Suprapubic skin (tissue), 4 donors: ENCODE data around the gene HELZ2. TPM values are rescaled to one million over a fixed set of nuclear protein-coding genes. Genes with fewer than 3 reads are reported as not detected.

Source experiments
- DNase-seq, 2 donors: peaks; one replicate each; pipeline ENCODE4 v3.0.0-alpha.2; 2019; ENCODE audit warnings: low spot score in 2 of 2
- H3K27ac ChIP-seq: fragments of 200-600 bp; sonication (generic); one replicate; pipeline ENCODE4 v1.5.1; 2019
- H3K27me3 ChIP-seq: fragments of 200-600 bp; sonication (generic); one replicate; pipeline ENCODE4 v1.5.1; 2019
- H3K36me3 ChIP-seq: fragments of 200-600 bp; sonication (generic); one replicate; pipeline ENCODE4 v1.5.1; 2019
- H3K4me1 ChIP-seq: fragments of 200-600 bp; sonication (generic); one replicate; pipeline ENCODE4 v1.5.1; 2019
- H3K4me3 ChIP-seq: fragments of 200-600 bp; sonication (generic); one replicate; pipeline ENCODE4 v1.5.1; 2019; ENCODE audit warnings: mild to moderate bottlenecking
- H3K9me3 ChIP-seq: fragments of 200-600 bp; sonication (generic); one replicate; pipeline ENCODE4 v1.5.1; 2019
- CTCF ChIP-seq, 2 donors: fragments of 200-600 bp in 1 of 2; fragments of 450-650 bp in 1 of 2; sonication (generic) in 1 of 2; IDR thresholded peaks; one replicate each; pipeline ENCODE4 v1.5.1; 2016 to 2019; ENCODE audit warnings: antibody characterized with exemption in 2 of 2, mild to moderate bottlenecking in 1 of 2, moderate library complexity in 1 of 2
- EP300 ChIP-seq: sonication (generic); formaldehyde crosslinking; IDR thresholded peaks from one replicate; pipeline ENCODE4 v1.6.1; 2017; ENCODE audit warnings: antibody characterized with exemption
- POLR2A ChIP-seq, 2 donors: fragments of 450-650 bp; IDR thresholded peaks; one replicate each; pipeline ENCODE4 v1.6.1; 2017; ENCODE audit warnings: antibody characterized with exemption in 2 of 2, mild to moderate bottlenecking in 2 of 2, moderate library complexity in 2 of 2
- POLR2AphosphoS5 ChIP-seq, 3 donors: sonication (generic); formaldehyde crosslinking; IDR thresholded peaks; one replicate each; pipeline ENCODE4 v1.6.1; 2017; ENCODE audit warnings: antibody characterized with exemption in 3 of 3
- WGBS: methylation state at CpG from one replicate; pipeline ENCODE4 v1.1.5; 2018; 5-methylcytosine and 5-hydroxymethylcytosine counted together
- total RNA-seq, 4 donors: library from RNA; depleted of rRNA; stranded (reverse); fragments of >200 nt; gene quantifications; one replicate each; pipeline ENCODE4 v1.1.0, GENCODE V29; 2016

HELZ2 gene
- total RNA-seq, 4 donors from 2014 or later, result 22.8 to 36.6 (median 31.8) TPM

- Histone ChIP-seq H3K4me1 (peaks cover 34% of the 10 kb centered on the region), H3K36me3 (no peaks in the 10 kb centered on the region), H3K9me3 (no peaks in the 10 kb centered on the region), H3K27ac (no peak overlapping the region), H3K4me3 (no peak overlapping the region), H3K27me3 (peaks cover 7% of the 10 kb centered on the region)
- WGBS, result 75% methylated on average over 26 of the region's 27 CpGs
- peak in 1 of 2 donors; percentile 56 for DNase-seq
- no peak for TF ChIP-seq EP300
- TF ChIP-seq POLR2A (IDR thresholded peaks at IDR 0.05), result no peak
- no peak for TF ChIP-seq POLR2AphosphoS5 (IDR thresholded peaks at IDR 0.05)
- no peak for TF ChIP-seq CTCF (IDR thresholded peaks at IDR 0.05)
These were observed 42.2 kb downstream of the HELZ2 start for GRCh38 chr20:63531686-63532448.

- no peaks in the 10 kb centered on the region for H3K36me3 ChIP-seq
- H3K27me3 ChIP-seq, result peaks cover 7% of the 10 kb centered on the region
- H3K27ac ChIP-seq, result no peak overlapping the region
- WGBS, result 68% methylated on average over 10 of the region's 14 CpGs
- TF ChIP-seq CTCF (IDR thresholded peaks at IDR 0.05) (no peak), EP300 (no peak), POLR2AphosphoS5 (IDR thresholded peaks at IDR 0.05) (no peak), POLR2A (IDR thresholded peaks at IDR 0.05) (no peak)
- H3K4me3 ChIP-seq, result no peak overlapping the region
- no peaks in the 10 kb centered on the region for H3K9me3 ChIP-seq
- peaks cover 25% of the 10 kb centered on the region for H3K4me1 ChIP-seq
- DNase-seq, result peak in 1 of 2 donors; percentile 54
These were observed 43.3 kb downstream of the HELZ2 start for GRCh38 chr20:63530788-63531160.

DNA sequence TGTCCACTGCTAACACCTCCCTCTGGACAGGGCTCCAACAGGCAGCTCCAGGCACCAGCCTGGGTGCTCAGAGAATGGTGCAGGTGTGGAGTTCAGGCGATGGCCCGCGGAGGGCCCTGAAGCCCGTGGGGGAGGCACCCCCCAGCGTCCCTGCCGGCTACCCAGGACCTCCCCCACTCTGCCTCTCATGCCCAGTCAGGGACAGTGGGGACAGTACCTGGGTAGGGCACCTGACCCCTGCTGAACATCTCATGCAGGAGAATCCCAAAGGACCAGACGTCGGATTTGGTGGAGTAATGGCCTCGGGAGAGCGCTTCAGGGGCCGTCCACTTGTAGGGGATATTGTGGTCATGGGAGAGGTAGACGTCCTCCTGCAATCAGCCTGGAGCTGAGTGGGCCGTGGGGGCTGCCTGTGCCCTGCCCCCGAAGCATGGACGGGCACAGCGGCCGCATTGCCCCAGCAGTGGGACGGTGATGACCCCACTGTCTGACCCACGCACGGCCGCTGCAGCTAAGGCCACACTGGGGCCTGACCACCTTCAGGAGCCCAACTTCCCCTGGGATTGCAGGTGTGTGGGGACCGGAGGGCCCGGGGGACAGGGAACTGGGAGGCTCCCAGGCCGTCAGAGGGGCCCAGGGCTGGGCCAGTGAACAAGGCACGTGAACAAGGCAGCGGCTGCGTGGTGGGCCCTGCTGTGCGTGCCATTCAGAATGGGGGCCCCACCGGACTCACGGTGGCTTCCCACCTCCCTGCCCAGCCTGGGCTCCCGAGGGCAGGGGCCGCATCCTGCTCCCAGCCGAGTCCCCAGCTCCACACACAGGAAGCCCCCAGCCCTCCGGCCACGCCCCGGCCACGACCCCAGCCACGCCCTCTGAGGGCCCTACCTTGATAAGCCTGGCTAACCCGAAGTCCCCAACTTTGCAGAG, 43.9 kb downstream of the HELZ2 start:
- 78% methylated on average over 13 of the region's 39 CpGs for WGBS
- no peaks in the 10 kb centered on the region for H3K9me3 ChIP-seq
- peaks cover 20% of the 10 kb centered on the region for H3K4me1 ChIP-seq
- H3K4me3 ChIP-seq, result no peak overlapping the region
- peak in 1 of 2 donors; percentile 64 for DNase-seq
- TF ChIP-seq CTCF (IDR thresholded peaks at IDR 0.05), result no peak
- TF ChIP-seq EP300, result no peak
- TF ChIP-seq POLR2A (IDR thresholded peaks at IDR 0.05), result no peak
- no peak for TF ChIP-seq POLR2AphosphoS5 (IDR thresholded peaks at IDR 0.05)
- H3K27ac ChIP-seq, result no peak overlapping the region
- H3K36me3 ChIP-seq, result no peaks in the 10 kb centered on the region
- H3K27me3 ChIP-seq, result peaks cover 3% of the 10 kb centered on the region

DNA sequence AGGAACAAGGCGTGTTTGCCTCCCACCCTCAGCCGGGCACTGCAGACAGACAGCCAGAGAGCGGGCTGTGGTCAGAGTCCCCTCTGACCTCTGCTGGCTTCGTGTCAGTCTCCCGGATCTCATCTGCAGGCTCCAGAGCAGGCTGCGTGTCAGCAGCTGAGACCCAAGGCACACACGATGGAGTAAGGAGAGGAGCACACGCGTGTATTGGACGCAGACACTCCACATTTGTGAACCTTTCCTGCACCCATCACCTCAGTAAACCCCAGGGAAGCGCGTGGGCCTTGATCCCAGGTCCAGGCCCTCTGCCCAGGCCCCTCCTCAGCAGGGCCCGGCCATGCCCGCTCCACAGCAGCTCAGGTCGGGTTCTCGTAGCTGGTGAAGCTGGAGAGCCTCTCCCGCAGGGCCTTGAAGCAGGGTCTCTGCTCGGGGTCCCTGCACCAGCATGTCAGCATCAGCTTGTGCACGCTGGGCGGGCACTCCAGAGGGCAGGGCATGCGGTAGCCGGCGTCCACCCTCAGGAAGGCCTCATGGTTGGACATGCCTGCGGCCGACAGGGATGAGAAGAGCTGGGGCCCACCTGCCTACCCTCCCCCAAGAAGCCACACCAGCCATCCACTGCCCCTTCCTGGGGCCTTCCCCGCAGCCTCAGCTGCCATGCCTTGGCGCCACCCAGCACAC, 44.7 kb downstream of the HELZ2 start:
- 78% methylated on average over 10 of the region's 27 CpGs for WGBS
- peaks cover under 1% of the 10 kb centered on the region for H3K27me3 ChIP-seq
- peak in 1 of 2 donors; percentile 62 for DNase-seq
- H3K4me1 ChIP-seq, result peaks cover 12% of the 10 kb centered on the region
- no peak overlapping the region for H3K4me3 ChIP-seq
- no peak overlapping the region for H3K27ac ChIP-seq
- no peaks in the 10 kb centered on the region for H3K36me3 ChIP-seq
- H3K9me3 ChIP-seq, result no peaks in the 10 kb centered on the region
- TF ChIP-seq CTCF (IDR thresholded peaks at IDR 0.05), result no peak
- TF ChIP-seq POLR2AphosphoS5 (IDR thresholded peaks at IDR 0.05), result no peak
- TF ChIP-seq POLR2A (IDR thresholded peaks at IDR 0.05), result no peak
- no peak for TF ChIP-seq EP300
